Measurements from ENCODE around the gene HMOX2.

DNA sequence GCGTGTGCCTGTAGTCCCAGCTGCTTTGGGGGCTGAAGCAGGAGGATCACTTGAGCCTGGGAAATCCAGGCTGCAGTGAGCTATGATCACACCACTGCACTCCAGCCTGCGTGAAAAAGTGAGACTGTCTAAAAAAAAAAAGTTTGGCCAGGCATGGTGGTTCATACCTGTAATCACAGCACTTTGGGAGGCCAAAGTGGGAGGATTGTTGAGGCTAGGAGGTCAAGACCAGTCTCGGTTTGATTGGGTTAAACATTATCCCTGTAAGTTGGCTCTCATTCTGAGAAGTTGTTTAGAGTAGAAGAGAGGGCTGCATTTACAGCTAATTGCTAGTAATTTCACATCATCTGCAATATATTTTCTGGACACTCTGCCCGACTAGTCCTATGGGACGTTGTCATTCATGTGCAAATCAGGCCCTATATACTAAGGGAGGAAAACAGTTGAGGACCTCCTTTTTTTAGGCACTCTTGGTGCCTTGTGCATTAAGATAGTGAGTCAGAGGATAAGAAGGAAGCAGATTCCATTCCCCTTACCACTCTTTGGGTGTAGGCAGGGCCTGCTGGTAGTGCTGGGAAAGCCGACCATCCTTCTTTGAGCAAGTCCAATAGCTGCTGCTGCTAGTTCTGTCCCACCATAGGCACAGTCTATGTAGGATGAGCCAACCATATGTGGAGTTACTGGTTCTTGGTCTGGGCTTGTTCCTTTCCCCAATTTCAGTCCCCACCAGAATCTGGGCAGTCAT is 18.7 kb downstream of the HMOX2 start:
- TF ChIP-seq, protein P1, sequence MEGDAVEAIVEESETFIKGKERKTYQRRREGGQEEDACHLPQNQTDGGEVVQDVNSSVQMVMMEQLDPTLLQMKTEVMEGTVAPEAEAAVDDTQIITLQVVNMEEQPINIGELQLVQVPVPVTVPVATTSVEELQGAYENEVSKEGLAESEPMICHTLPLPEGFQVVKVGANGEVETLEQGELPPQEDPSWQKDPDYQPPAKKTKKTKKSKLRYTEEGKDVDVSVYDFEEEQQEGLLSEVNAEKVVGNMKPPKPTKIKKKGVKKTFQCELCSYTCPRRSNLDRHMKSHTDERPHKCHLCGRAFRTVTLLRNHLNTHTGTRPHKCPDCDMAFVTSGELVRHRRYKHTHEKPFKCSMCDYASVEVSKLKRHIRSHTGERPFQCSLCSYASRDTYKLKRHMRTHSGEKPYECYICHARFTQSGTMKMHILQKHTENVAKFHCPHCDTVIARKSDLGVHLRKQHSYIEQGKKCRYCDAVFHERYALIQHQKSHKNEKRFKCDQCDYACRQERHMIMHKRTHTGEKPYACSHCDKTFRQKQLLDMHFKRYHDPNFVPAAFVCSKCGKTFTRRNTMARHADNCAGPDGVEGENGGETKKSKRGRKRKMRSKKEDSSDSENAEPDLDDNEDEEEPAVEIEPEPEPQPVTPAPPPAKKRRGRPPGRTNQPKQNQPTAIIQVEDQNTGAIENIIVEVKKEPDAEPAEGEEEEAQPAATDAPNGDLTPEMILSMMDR (IDR thresholded peaks at IDR 0.05; ENCODE audit: low read depth, low read length): no peak
- TF ChIP-seq MYC (IDR thresholded peaks at IDR 0.05; ENCODE audit: low read depth, low read length): no peak
- TF ChIP-seq, protein P2, sequence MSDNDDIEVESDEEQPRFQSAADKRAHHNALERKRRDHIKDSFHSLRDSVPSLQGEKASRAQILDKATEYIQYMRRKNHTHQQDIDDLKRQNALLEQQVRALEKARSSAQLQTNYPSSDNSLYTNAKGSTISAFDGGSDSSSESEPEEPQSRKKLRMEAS (IDR thresholded peaks at IDR 0.05; ENCODE audit: low read depth, low read length): no peak
- no peak for TF ChIP-seq POLR2A (IDR thresholded peaks at IDR 0.05; ENCODE audit: extremely low read depth, insufficient read length)

All from NB4 (cell line).